NCI-H82 treated with DMSO at 0.1 percent for 48 hours (cell line): ENCODE results near the gene KLHL28.
"Not testable (repeated sequence)": the region's sequence is repeated elsewhere in the genome, so short reads cannot be mapped to it uniquely, and the experiment has no call there.

Source experiments
- DNase-seq: peaks from one replicate; lab custom pipeline; 2025; ENCODE audit not compliant: unreplicated experiment; lab: John Stamatoyannopoulos, UW

KLHL28 gene

DNA sequence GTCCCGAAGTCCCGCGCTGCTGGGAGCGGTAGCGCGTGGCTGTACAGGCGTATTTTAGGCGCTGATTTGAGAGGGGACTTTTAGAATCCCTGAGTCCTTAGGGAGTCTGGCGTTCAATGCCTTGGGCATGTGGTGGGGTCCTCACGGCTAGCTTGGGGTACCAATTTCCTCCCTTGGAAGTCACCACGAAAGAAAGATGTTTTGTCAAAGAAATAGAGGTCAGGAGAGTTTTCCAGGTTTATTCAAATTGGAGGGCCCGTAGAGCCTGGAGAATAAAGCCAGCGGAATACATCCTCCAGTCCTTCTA is 63.9 kb downstream of the KLHL28 start:
- no peak for DNase-seq

DNA sequence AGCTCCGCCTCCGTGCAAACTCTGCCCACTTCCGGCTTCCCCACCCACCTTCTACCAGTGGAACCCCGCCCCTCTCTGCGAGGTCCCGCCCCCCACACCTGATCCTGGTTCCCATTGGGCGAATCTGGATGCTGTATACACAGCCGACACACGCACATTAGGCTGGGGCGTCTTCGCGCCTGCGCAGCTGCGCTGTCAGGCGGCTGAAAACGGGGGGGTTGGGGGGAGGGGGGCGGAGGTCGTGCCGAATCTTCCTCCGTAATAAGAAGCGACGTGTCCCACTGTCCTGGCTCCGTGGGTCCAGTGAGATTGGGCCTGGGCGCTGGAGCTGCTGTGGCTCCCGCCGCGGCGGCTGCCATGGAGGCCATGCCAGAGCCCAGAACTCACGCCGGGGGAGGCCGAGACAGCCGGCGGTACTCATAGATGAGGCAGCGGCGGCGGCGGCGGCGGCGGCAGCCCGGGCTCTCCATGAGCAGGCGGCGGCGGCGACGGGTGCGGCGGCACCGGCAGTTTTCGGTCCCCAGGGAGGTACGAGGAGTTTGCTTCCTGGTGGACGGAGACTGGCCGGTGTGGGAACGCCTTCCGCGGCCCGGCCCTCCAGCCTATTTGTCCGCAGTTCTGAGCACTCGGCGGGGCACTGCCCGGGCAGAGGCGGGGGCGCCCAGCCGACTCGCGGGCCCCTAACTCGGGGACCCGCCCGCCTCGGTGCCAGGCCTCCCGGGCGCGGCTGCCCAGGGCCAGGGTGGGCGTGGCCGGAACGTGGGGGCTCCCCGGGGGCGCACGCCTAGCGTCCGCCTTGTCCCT is 64.5 kb downstream of the KLHL28 start:
- DNase-seq: peak; percentile 73

DNA sequence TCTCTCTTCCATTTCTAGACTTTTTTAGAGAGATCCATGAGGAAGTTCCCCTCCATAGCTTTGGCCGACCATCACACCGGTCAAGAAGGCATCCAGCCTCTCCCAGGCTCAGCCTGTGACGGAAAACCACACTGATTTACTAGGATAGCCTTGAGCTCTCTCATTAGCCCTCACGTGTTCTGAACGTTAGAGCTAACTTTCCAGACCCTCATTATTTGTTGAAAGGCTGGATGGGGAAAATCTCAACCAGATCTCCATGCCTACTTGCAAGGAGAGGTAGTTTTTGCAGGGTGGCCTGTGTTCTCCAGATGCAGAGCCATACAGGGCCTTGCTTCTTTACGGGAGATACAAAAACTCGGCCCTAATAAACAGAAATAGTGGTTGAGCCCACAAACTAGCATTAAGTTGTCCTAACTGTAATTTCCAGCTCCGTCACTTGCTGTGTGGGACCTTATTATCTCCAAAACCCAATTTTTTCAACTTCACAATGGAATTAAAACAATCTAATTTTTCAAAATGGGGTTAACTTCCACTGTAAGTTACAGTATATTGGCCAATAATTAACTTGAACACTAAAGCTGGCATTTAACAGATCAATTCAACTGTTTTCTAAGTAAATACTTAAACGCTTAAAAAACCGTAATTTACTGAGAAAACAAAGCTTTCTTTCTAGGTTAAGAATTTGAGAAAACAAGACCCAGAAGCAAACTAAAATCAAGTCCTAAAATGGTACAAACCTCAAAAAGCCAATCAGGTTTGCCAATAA is 65.3 kb downstream of the KLHL28 start:
- no peak for DNase-seq

DNA sequence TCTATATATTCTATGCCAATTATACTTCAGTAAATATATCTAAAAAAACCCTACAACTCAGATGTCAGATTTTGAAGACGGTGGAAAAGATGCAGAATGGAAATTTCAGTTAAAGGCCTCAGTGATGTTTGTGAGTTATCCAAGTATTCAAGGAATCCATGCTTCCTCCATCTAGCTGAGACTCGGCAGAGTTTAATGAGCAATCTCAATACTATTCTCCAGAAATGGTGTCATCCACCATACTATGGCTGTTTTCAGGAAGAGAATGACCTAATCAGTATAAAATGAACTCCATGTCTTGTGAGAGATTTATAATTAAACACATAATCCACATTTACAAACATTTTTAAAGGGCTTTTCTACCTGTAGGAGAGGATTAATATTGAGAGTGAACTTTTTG is 66.0 kb downstream of the KLHL28 start:
- DNase-seq: no peak

DNA sequence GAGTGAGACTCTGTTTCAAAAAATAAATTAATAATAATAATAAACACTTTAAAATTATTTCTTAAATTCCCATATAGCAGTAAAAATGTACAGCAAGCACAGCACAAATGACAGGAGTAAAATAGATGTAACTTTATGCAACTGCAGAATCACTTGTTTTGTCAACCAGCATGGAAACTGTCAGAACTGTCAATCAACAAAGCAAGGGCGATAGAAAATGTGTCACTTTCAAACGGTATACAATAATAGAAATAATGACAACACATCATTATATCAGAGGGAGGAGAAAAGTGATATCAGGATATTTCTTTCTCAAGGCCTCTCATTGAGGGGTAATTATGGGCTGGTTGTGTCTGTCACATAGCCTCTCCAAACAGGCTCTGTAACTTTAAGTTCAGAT is 68.2 kb downstream of the KLHL28 start:
- no peak for DNase-seq

DNA sequence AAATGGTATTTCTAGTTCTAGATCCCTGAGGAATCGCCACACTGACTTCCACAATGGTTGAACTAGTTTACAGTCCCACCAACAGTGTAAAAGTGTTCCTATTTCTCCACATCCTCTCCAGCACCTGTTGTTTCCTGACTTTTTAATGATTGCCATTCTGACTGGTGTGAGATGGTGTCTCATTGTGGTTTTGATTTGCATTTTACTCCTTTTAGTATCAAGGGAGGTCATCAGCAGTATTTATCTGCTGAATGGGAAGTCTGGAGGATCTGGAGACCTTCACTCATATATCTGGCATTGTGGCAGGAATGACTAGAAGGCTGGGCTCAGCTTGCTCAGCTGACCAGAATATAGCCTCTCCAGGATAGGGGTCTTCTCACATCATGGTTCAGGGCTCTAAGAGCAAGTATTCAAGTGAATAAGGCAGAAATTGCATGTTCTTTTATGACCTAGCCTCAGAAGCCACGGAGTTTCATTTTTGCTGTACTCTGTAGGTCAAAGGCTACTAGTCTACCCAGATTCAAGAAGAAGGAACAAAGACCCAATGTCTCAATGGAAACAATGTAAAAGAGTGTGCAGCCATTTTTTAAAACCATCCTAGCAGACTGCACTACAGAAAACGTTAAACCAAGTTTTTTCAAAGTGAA is 69.9 kb downstream of the KLHL28 start:
- DNase-seq: not testable (repeated sequence)

DNA sequence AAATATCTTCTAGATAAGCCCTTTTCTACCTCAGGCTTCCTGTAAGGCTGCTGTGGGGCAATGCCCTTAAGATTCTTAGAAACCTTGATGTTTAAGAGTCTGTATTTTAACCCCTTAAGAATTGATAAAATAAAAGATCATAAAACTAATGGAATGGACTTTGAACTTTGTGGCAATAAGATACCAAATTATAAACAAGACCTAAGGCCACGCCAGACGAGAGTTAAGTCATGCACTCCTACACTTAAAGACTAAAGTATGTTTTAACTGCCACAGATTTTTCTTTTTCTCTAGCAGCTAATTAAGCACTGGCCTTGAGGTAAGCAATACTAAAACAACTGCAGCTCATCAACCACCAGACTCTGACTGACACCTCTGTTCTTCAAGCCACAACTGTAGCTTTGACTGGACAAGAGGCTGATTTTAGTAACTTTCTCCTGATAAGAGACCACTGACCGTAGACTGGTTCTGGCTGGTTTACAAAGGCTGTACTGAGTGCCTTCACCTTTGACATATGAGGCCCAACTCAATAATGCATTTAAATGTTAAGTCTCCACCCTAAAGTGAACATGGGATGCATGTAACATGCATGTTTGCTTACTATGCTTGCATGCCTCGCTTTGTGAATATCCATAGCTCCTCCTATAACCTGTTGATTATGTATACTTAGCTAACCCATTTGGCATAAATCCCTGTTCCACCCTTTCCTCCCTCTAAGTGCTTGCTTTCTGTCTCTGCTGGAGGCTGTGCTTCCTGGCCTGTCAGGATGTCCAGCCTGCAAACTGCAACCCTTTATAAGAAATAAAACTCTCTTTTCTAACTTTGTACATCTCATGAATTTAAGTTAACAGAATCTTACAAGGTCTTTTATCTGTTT is 71.9 kb downstream of the KLHL28 start:
- no peak for DNase-seq

DNA sequence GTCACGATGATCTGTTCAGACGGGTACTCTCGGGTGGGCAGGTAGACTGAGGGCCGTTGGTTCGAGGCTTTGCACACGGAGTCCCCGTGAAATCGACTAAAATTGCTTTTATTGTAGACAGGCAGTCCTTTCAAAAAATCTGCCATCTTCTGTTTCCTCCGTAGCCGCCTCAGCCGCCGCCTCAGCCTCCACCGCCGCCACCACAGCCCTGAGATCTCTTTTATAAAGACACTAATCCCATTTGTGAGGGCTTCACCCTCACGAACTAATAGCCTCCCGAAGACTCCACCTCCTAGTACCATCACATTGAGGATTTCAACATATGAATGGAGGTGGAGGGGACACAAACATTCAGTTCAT is 74.2 kb downstream of the KLHL28 start:
- no peak for DNase-seq

DNA sequence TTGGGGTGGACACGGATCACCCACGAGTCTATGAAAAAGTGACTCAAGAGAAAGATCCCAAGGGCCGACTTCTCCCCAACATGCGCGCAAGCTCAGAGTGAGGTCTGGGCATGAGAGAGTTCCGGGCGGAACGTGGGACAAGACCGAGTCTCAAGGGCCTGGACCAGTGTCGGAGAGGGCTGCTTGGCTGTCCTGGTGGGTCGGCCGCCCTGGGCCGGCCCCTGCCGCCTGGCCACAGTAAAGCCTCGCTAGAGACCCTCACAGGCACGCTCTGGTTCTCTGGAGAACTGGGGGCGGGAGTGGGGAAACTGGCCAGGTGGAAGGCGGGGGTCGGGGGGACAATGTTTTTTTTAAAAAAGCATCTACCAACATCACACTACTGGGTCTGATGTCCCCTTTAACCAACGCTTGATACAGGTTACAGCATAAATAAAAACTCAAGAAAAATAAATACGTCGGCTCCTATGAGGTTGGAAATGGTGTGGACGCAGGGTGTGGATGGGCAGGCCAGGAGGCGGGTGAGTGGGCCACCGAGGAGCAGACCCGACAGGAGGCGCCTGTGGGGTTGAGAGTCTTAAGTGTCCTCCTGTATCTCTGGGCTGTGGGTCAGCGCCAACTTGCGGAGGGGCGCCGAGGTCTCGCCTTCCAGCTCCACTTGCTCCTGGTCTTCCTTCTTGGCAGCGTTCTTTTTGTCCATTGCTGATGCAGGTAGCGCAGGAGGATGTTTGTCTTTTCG is 74.7 kb downstream of the KLHL28 start:
- no peak for DNase-seq

DNA sequence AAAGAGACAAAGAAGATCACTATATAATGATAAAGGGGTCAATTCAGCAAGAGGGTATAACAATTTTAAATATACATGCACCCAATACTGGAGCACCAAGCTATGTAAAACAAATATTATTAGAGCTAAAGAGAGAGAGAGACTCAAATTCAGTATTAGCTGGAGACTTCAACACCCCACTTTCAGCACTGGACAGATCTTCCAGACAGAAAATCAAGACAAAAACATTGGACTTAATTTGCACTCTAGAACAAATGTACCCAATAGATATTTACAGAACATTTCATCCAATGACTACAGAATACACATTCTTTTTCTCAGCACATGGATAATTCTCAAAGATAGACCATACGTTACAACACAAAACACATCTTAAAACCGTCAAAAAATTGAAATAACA is 81.0 kb downstream of the KLHL28 start:
- DNase-seq: no peak
